ENCODE measurements around the gene CTBP2.

CTBP2 gene

DNA sequence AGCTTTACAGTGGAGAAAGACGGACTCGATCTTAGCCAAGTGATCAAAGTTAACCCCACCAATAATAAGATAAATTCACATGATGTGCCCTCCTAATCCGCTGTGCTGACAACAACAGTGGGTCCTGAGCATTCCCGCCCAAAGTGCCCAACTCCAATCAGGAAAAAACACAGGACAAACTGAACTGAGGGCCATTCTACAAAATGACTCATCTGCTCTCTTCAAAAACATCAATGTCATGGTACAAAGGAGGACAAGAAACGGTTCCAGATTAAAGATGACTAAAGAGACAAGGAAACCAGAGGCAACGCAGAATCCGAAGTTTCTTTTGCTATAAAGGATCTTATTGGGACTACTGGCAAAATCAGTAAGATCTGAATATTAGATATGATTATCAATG, 79.4 kb downstream of the CTBP2 start:
- no peaks in the 10 kb centered on the region for H4K20me1 ChIP-seq (ENCODE audit: insufficient read depth, low read length)
- no peak overlapping the region for H2AFZ ChIP-seq (ENCODE audit: low read length)
- no peaks in the 10 kb centered on the region for H3K4me1 ChIP-seq (ENCODE audit: low read length)
- TF ChIP-seq EZH2phosphoT487 (IDR thresholded peaks at IDR 0.05; ENCODE audit: low read length) (no peak), EZH2 (optimal IDR thresholded peaks at IDR 0.05; ENCODE audit: low read depth, low read length) (no peak)
- TF ChIP-seq, protein P1, sequence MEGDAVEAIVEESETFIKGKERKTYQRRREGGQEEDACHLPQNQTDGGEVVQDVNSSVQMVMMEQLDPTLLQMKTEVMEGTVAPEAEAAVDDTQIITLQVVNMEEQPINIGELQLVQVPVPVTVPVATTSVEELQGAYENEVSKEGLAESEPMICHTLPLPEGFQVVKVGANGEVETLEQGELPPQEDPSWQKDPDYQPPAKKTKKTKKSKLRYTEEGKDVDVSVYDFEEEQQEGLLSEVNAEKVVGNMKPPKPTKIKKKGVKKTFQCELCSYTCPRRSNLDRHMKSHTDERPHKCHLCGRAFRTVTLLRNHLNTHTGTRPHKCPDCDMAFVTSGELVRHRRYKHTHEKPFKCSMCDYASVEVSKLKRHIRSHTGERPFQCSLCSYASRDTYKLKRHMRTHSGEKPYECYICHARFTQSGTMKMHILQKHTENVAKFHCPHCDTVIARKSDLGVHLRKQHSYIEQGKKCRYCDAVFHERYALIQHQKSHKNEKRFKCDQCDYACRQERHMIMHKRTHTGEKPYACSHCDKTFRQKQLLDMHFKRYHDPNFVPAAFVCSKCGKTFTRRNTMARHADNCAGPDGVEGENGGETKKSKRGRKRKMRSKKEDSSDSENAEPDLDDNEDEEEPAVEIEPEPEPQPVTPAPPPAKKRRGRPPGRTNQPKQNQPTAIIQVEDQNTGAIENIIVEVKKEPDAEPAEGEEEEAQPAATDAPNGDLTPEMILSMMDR (IDR thresholded peaks at IDR 0.05; ENCODE audit: low read length): no peak
- no peak overlapping the region for H3K4me3 ChIP-seq (ENCODE audit: low read length)
- no peaks in the 10 kb centered on the region for H3K36me3 ChIP-seq (replicated peaks; ENCODE audit: insufficient read depth, low read length)
- DNase-seq: no peak
- no peak overlapping the region for H3K4me2 ChIP-seq (ENCODE audit: low read depth, low read length)
- no peaks in the 10 kb centered on the region for H3K9me3 ChIP-seq (replicated peaks; ENCODE audit: insufficient read depth, low read length)
- peaks cover 98% of the 10 kb centered on the region for H3K27me3 ChIP-seq (replicated peaks; ENCODE audit: insufficient read depth, low read length)
- no peak overlapping the region for H3K27ac ChIP-seq (ENCODE audit: low read length)
- no peak overlapping the region for H3K9ac ChIP-seq (ENCODE audit: low read length)
- H3K9me2 ChIP-seq (replicated peaks; ENCODE audit: insufficient read depth, low read length): no peaks in the 10 kb centered on the region
- H3K79me2 ChIP-seq (ENCODE audit: low read length): no peaks in the 10 kb centered on the region
- no peaks in the 10 kb centered on the region for H3F3A ChIP-seq (ENCODE audit: insufficient read depth, low read length)

DNA sequence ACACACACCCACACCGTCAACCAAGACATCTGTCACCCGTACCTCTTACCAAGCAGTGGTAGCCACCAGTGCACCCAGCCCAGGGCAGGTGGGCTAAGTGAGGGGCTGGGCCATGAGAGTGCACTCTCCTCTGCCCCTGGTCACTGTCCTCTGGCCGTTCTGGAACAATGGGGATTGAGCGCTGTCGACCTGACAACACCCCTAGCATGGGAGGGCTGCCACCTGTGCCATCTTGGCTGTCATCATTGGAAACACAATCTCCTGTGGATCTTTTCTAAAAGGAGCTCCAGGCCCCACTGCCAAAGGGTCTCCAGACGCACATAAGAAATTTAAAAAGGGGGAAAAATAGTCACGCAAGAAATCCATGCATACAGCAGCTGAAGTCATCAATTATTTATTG, 80.1 kb downstream of the CTBP2 start:
- H3K4me2 ChIP-seq (ENCODE audit: low read depth, low read length): no peak overlapping the region
- H3K4me1 ChIP-seq (ENCODE audit: low read length): no peaks in the 10 kb centered on the region
- H3K9ac ChIP-seq (ENCODE audit: low read length): no peak overlapping the region
- H2AFZ ChIP-seq (ENCODE audit: low read length): no peak overlapping the region
- DNase-seq: no peak
- no peaks in the 10 kb centered on the region for H3K9me3 ChIP-seq (replicated peaks; ENCODE audit: insufficient read depth, low read length)
- H3F3A ChIP-seq (ENCODE audit: insufficient read depth, low read length): no peaks in the 10 kb centered on the region
- no peak overlapping the region for H3K4me3 ChIP-seq (ENCODE audit: low read length)
- no peak overlapping the region for H3K27ac ChIP-seq (ENCODE audit: low read length)
- H3K27me3 ChIP-seq (replicated peaks; ENCODE audit: insufficient read depth, low read length): peaks cover 98% of the 10 kb centered on the region
- TF ChIP-seq, protein P1 (IDR thresholded peaks at IDR 0.05; ENCODE audit: low read length): no peak
- no peak for TF ChIP-seq EZH2 (optimal IDR thresholded peaks at IDR 0.05; ENCODE audit: low read depth, low read length)
- TF ChIP-seq EZH2phosphoT487 (IDR thresholded peaks at IDR 0.05; ENCODE audit: low read length): no peak
- no peaks in the 10 kb centered on the region for H3K9me2 ChIP-seq (replicated peaks; ENCODE audit: insufficient read depth, low read length)
- H3K79me2 ChIP-seq (ENCODE audit: low read length): no peaks in the 10 kb centered on the region
- H4K20me1 ChIP-seq (ENCODE audit: insufficient read depth, low read length): no peaks in the 10 kb centered on the region
- no peaks in the 10 kb centered on the region for H3K36me3 ChIP-seq (replicated peaks; ENCODE audit: insufficient read depth, low read length)

DNA sequence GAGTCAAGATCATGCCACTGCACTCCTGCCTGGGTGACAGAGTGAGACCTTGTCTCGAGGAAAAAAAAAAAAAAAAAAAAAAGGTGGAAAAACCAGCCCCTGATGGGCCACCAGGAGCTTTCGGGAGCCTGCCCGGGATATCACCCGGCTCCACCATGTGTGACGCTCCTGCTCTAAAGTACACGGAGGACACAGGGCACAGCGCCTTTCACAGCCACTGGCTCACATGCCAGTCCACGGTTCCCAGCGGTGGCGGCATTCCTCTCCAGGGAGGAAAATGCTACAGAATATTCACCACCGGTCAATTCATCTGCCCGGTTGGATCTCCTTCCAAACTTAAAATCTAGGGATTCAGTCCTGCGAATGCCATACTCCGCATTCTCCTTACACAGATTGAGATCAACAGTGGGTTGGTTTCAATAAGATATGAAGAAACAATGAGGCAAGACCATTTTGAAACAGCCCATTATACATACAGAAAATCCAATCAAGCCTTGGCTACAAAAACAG, 81.2 kb downstream of the CTBP2 start:
- Histone ChIP-seq H4K20me1 (ENCODE audit: insufficient read depth, low read length) (no peaks in the 10 kb centered on the region), H2AFZ (ENCODE audit: low read length) (no peak overlapping the region), H3K4me3 (ENCODE audit: low read length) (no peak overlapping the region), H3K9ac (ENCODE audit: low read length) (no peak overlapping the region), H3K4me2 (ENCODE audit: low read depth, low read length) (no peak overlapping the region), H3K4me1 (ENCODE audit: low read length) (no peaks in the 10 kb centered on the region), H3K36me3 (replicated peaks; ENCODE audit: insufficient read depth, low read length) (no peaks in the 10 kb centered on the region), H3K27me3 (replicated peaks; ENCODE audit: insufficient read depth, low read length) (peaks cover 100% of the 10 kb centered on the region), H3K9me2 (replicated peaks; ENCODE audit: insufficient read depth, low read length) (no peaks in the 10 kb centered on the region), H3K27ac (ENCODE audit: low read length) (no peak overlapping the region), H3F3A (ENCODE audit: insufficient read depth, low read length) (no peaks in the 10 kb centered on the region), H3K9me3 (replicated peaks; ENCODE audit: insufficient read depth, low read length) (no peaks in the 10 kb centered on the region), H3K79me2 (ENCODE audit: low read length) (no peaks in the 10 kb centered on the region)
- DNase-seq: no peak
- TF ChIP-seq, protein P1 (IDR thresholded peaks at IDR 0.05; ENCODE audit: low read length): no peak
- TF ChIP-seq EZH2phosphoT487 (IDR thresholded peaks at IDR 0.05; ENCODE audit: low read length): no peak

Measured in MM.1S (cell line).